Endothelial cell of umbilical vein (primary cell): ENCODE results near the gene TIMELESS. TPM values are rescaled to one million over a fixed set of nuclear protein-coding genes. Genes with fewer than 3 reads are reported as not detected.

Experiments used
- BruUV-seq: library from RNA; stranded (reverse); fragments of 400-500 nt; replicated peaks from 2 replicates; lab custom pipeline; 2021; lab: Mats Ljungman, UMichigan
- CTCF ChIA-PET: fragments of 300-600, 350-600 bp; sonication (Branson Sonifier 250); formaldehyde crosslinking; loops from one replicate; lab custom pipeline; 2021; ENCODE audit warnings: antibody characterized with exemption, inconsistent platforms; lab: Charles Lee
- POLR2A ChIA-PET: fragments of 300-600, 350-600 bp; sonication (Branson Sonifier 250); formaldehyde crosslinking; loops from one replicate; lab custom pipeline; 2021; ENCODE audit warnings: antibody characterized with exemption, inconsistent platforms; lab: Charles Lee
- DNase-seq: peaks from one replicate; pipeline ENCODE4 v3.0.0-alpha.2; 2011; ENCODE audit warnings: low read depth, low spot score
- FAIRE-seq: peaks from 2 replicates; lab custom pipeline; 2011; peaks lifted over from hg19 to GRCh38; lab: Jason Lieb, UNC
- H2AFZ ChIP-seq: 2 replicates; pipeline ENCODE4 v1.6.0; 2012; ENCODE audit warnings: low read depth, low read length, control low read depth, inconsistent platforms
- H3K27ac ChIP-seq: 2 replicates; pipeline ENCODE4 v1.5.1; 2011; ENCODE audit warnings: low read depth, mild to moderate bottlenecking, control low read depth, low read length, moderate library complexity; ENCODE audit not compliant: insufficient read depth
- H3K27me3 ChIP-seq, 2 experiments: 2 replicates each; pipeline versions ENCODE4 v1.6.0 to v1.6.1; 2011; ENCODE audit warnings: low read length in 2 of 2, mixed read lengths in 1 of 2; ENCODE audit not compliant: control insufficient read depth in 2 of 2, insufficient read depth in 2 of 2
- H3K36me3 ChIP-seq, 2 experiments: 2 replicates in 1 of 2; 3 replicates in 1 of 2; pipeline ENCODE4 v1.5.1; 2011; ENCODE audit warnings: low read length in 2 of 2, mild to moderate bottlenecking in 1 of 2, moderate library complexity in 1 of 2; ENCODE audit not compliant: control insufficient read depth in 2 of 2, insufficient read depth in 2 of 2; ENCODE audit errors: extremely low read depth in 1 of 2
- H3K4me1 ChIP-seq: 3 replicates; pipeline ENCODE4 v1.5.1; 2011; ENCODE audit warnings: mild to moderate bottlenecking, low read length; ENCODE audit not compliant: control insufficient read depth, insufficient read depth; ENCODE audit errors: extremely low read depth
- H3K4me2 ChIP-seq: 2 replicates; pipeline ENCODE4 v1.6.1; 2011; ENCODE audit warnings: low read length, control low read depth, mixed read lengths; ENCODE audit not compliant: insufficient read depth
- H3K4me3 ChIP-seq, 3 experiments: fragments of 200-600 bp in 1 of 3; sonication (generic), shearing (Covaris generic) in 1 of 3; replicated peaks in 1 of 3; 2 replicates each; pipeline ENCODE4 v1.5.1; 2011 to 2016; ENCODE audit warnings: control low read depth in 3 of 3, low read length in 3 of 3, mild to moderate bottlenecking in 2 of 3, inconsistent platforms in 1 of 3, low read depth in 1 of 3, moderate library complexity in 1 of 3; ENCODE audit not compliant: insufficient read depth in 1 of 3
- H3K79me2 ChIP-seq: 2 replicates; pipeline ENCODE4 v1.6.0; 2012; ENCODE audit warnings: low read length, inconsistent platforms; ENCODE audit not compliant: control insufficient read depth, insufficient read depth
- H3K9ac ChIP-seq: replicated peaks from 2 replicates; pipeline ENCODE3; 2011; ENCODE audit warnings: low read length, control low read depth; ENCODE audit not compliant: insufficient read depth; ENCODE audit errors: extremely low read depth
- H3K9me1 ChIP-seq: replicated peaks from 3 replicates; pipeline ENCODE4 v1.6.0; 2011; ENCODE audit warnings: mild to moderate bottlenecking, low read length; ENCODE audit not compliant: control insufficient read depth, insufficient read depth; ENCODE audit errors: extremely low read depth
- H3K9me3 ChIP-seq: replicated peaks from 2 replicates; pipeline ENCODE4 v1.5.1; 2012; ENCODE audit warnings: low read length, inconsistent platforms; ENCODE audit not compliant: control insufficient read depth, insufficient read depth
- H4K20me1 ChIP-seq: replicated peaks from 2 replicates; pipeline ENCODE3; 2011; ENCODE audit warnings: mild to moderate bottlenecking, low read length; ENCODE audit not compliant: control insufficient read depth, insufficient read depth; ENCODE audit errors: extremely low read depth
- CTCF ChIP-seq, 2 donors: IDR thresholded peaks; 1 replicate in 1 of 2; 2 replicates in 1 of 2; pipeline ENCODE4 v1.5.1; 2011; ENCODE audit warnings: low read length in 2 of 2, mild to moderate bottlenecking in 2 of 2, moderate library complexity in 2 of 2, control low read depth in 1 of 2, inconsistent platforms in 1 of 2, low read depth in 1 of 2; ENCODE audit not compliant: insufficient read depth in 1 of 2; ENCODE audit errors: extremely low read depth in 1 of 2
- EZH2 ChIP-seq: IDR thresholded peaks from 2 replicates; pipeline ENCODE4 v1.6.1; 2012; ENCODE audit warnings: borderline replicate concordance, low read depth, mild to moderate bottlenecking, moderate library complexity, low read length, inconsistent platforms; ENCODE audit not compliant: severe bottlenecking
- FOS ChIP-seq: IDR thresholded peaks from 2 replicates; pipeline ENCODE4 v1.6.1; 2011; ENCODE audit warnings: mild to moderate bottlenecking, low read length, moderate library complexity, borderline replicate concordance; ENCODE audit not compliant: insufficient read depth
- GATA2 ChIP-seq: IDR thresholded peaks from 2 replicates; pipeline ENCODE4 v1.7.0; 2011; ENCODE audit warnings: low read depth, mild to moderate bottlenecking, moderate library complexity, mixed read lengths, low read length; ENCODE audit not compliant: insufficient read length, insufficient read depth
- JUN ChIP-seq: IDR thresholded peaks from 2 replicates; pipeline ENCODE4 v1.6.1; 2011; ENCODE audit warnings: borderline replicate concordance, low read depth; ENCODE audit not compliant: insufficient read length, insufficient read depth
- MAX ChIP-seq: IDR thresholded peaks from 2 replicates; pipeline ENCODE4 v1.6.1; 2011; ENCODE audit not compliant: insufficient read depth, insufficient read length
- MYC ChIP-seq: IDR thresholded peaks from one replicate; pipeline ENCODE4 v1.6.1; 2011; ENCODE audit warnings: mild to moderate bottlenecking, low read depth, low read length
- POLR2A ChIP-seq: IDR thresholded peaks from 2 replicates; pipeline ENCODE4 v1.6.1; 2012; ENCODE audit warnings: low read depth, mild to moderate bottlenecking, control low read depth, low read length
- POLR2AphosphoS5 ChIP-seq: IDR thresholded peaks from 2 replicates; pipeline ENCODE4 v1.6.1; 2012; ENCODE audit warnings: low read depth, mild to moderate bottlenecking, control low read depth, low read length, moderate library complexity; ENCODE audit not compliant: insufficient read depth
- dilution Hi-C: fragments of 300-500 bp; cut with MboI; formaldehyde crosslinking; loops from one replicate; pipeline ENCODE4 v1.15.0; 2019; ENCODE audit warnings: low sequenced_read_pairs; ENCODE audit not compliant: extremely low pct_ligation_motif_present
- intact Hi-C: fragments of 100-400 bp; cut with micrococcal nuclease; formaldehyde crosslinking; loops from one replicate; pipeline ENCODE4 v1.10.0; 2022
- polyA plus RNA-seq, 4 experiments: library from polyadenylated mRNA; depleted of rRNA in 3 of 4; stranded (reverse) in 3 of 4; unstranded in 1 of 4; fragments of >200 nt; gene quantifications; 2 replicates each; pipeline versions ENCODE4 v1.2.1 to v1.2.3, GENCODE V29; 2011 to 2012; ENCODE audit warnings: missing spikeins in 1 of 4
- total RNA-seq: library from RNA; stranded (reverse); gene quantifications from 2 replicates; pipeline ENCODE4 v1.2.3, GENCODE V29; 2021

Gene TIMELESS
- total and polyA plus RNA-seq, 2 donors (not counting 3 experiments of a cell fraction or from before 2014, with no cell fraction given), result 6.1 to 28.2 TPM

- Histone ChIP-seq H3K27me3 (no peaks in the 10 kb centered on the region), H3K9me3 (no peaks in the 10 kb centered on the region), H3K9me1 (no peaks in the 10 kb centered on the region), H3K4me1 (no peaks in the 10 kb centered on the region), H3K4me2 (no peak overlapping the region), H3K27ac (no peak overlapping the region), H4K20me1 (no peaks in the 10 kb centered on the region), H3K9ac (no peak overlapping the region), H3K79me2 (no peaks in the 10 kb centered on the region), H3K4me3 (no peak overlapping the region), H3K36me3 (no peaks in the 10 kb centered on the region), H2AFZ (no peak overlapping the region)
- TF ChIP-seq MYC (no peak), POLR2A (no peak), MAX (no peak), FOS (no peak), CTCF (IDR thresholded peaks at IDR 0.05; ENCODE audit: extremely low read depth in 1 of 2, insufficient read depth in 1 of 2, low read depth in 1 of 2, low read length in 2 of 2) (no peak), EZH2 (no peak), JUN (no peak), POLR2AphosphoS5 (no peak), GATA2 (no peak)
- no TSS peak for BruUV-seq
- dilution Hi-C loops (no loop called here), intact Hi-C loops (no loop called here)
- ChIA-PET POLR2A (no interaction called here), CTCF (interaction anchor here (2.0 kb wide), 1 partner anchor 16 kb away, joined by 4 read pairs; no protein-coding TSS in a partner anchor)
- FAIRE-seq (no peak), DNase-seq (no peak)
Observed at GRCh38 chr12:56366948-56367347, 82.3 kb downstream of the TIMELESS start.

Other genes with a start within 250 kb of the TIMELESS start
- 80.1 and 88.3 TPM in 2 replicates for gene RNF41, start 227.5 kb downstream of the TIMELESS start, total RNA-seq
- 203 and 241 TPM in 2 replicates for gene RNF41, start 227.5 kb downstream of the TIMELESS start, polyA plus RNA-seq
- 41.0 and 42.4 TPM in 2 replicates for gene NABP2, start 225.1 kb downstream of the TIMELESS start, total RNA-seq
- gene NABP2, start 225.1 kb downstream of the TIMELESS start, polyA plus RNA-seq, result 55.3 and 59.7 TPM in 2 replicates
- gene SLC39A5, start 219.4 kb downstream of the TIMELESS start, total RNA-seq, result not detected in 2 replicates
- gene SLC39A5, start 219.4 kb downstream of the TIMELESS start, polyA plus RNA-seq, result 0.10 and 0.11 TPM in 2 replicates
- gene ANKRD52, start 191.0 kb downstream of the TIMELESS start, total RNA-seq, result 62.0 and 66.3 TPM in 2 replicates
- gene ANKRD52, start 191.0 kb downstream of the TIMELESS start, polyA plus RNA-seq, result 28.6 and 30.8 TPM in 2 replicates
- 14.7 and 15.3 TPM in 2 replicates for gene COQ10A, start 182.5 kb downstream of the TIMELESS start, total RNA-seq
- gene COQ10A, start 182.5 kb downstream of the TIMELESS start, polyA plus RNA-seq, result 30.2 and 32.4 TPM in 2 replicates
- 296 and 312 TPM in 2 replicates for gene CS, start 149.1 kb downstream of the TIMELESS start, total RNA-seq
- 115 and 129 TPM in 2 replicates for gene CS, start 149.1 kb downstream of the TIMELESS start, polyA plus RNA-seq
- gene CNPY2, start 133.4 kb downstream of the TIMELESS start, total RNA-seq, result 166 and 183 TPM in 2 replicates
- gene CNPY2, start 133.4 kb downstream of the TIMELESS start, polyA plus RNA-seq, result 205 and 256 TPM in 2 replicates
- 21.5 and 24.4 TPM in 2 replicates for gene PAN2, start 115.4 kb downstream of the TIMELESS start, total RNA-seq
- gene PAN2, start 115.4 kb downstream of the TIMELESS start, polyA plus RNA-seq, result 21.0 and 21.9 TPM in 2 replicates
- gene IL23A, start 110.5 kb downstream of the TIMELESS start, total RNA-seq, result not detected in 2 replicates
- 0.12 TPM in 1 of 2 replicates, not detected in the other for gene IL23A, start 110.5 kb downstream of the TIMELESS start, polyA plus RNA-seq
- 66.5 and 74.8 TPM in 2 replicates for gene STAT2, start 89.3 kb downstream of the TIMELESS start, total RNA-seq
- gene STAT2, start 89.3 kb downstream of the TIMELESS start, polyA plus RNA-seq, result 58.5 and 62.8 TPM in 2 replicates
- gene APOF, start 86.6 kb downstream of the TIMELESS start, total RNA-seq, result not detected in 2 replicates
- gene APOF, start 86.6 kb downstream of the TIMELESS start, polyA plus RNA-seq, result not detected in 2 replicates
- not detected in 2 replicates for gene MIP, start 5.2 kb upstream of the TIMELESS start, total RNA-seq
- gene MIP, start 5.2 kb upstream of the TIMELESS start, polyA plus RNA-seq, result 0.18 TPM in 1 of 2 replicates, not detected in the other
- 3.4 and 3.5 TPM in 2 replicates for gene SPRYD4, start 19.2 kb upstream of the TIMELESS start, total RNA-seq
- gene SPRYD4, start 19.2 kb upstream of the TIMELESS start, polyA plus RNA-seq, result 3.8 and 4.0 TPM in 2 replicates
- gene GLS2, start 38.7 kb upstream of the TIMELESS start, total RNA-seq, result 0.33 TPM in 1 of 2 replicates, not detected in the other
- 0.04 and 0.18 TPM in 2 replicates for gene GLS2, start 38.7 kb upstream of the TIMELESS start, polyA plus RNA-seq
- 95.4 and 103 TPM in 2 replicates for gene RBMS2, start 72.4 kb upstream of the TIMELESS start, total RNA-seq
- gene RBMS2, start 72.4 kb upstream of the TIMELESS start, polyA plus RNA-seq, result 66.8 and 90.5 TPM in 2 replicates
- gene BAZ2A, start 180.9 kb upstream of the TIMELESS start, total RNA-seq, result 91.4 and 97.7 TPM in 2 replicates
- 49.8 and 56.0 TPM in 2 replicates for gene BAZ2A, start 180.9 kb upstream of the TIMELESS start, polyA plus RNA-seq
- 520 and 590 TPM in 2 replicates for gene ATP5F1B, start 196.6 kb upstream of the TIMELESS start, total RNA-seq
- 829 and 941 TPM in 2 replicates for gene ATP5F1B, start 196.6 kb upstream of the TIMELESS start, polyA plus RNA-seq
- 262 and 278 TPM in 2 replicates for gene PTGES3, start 238.9 kb upstream of the TIMELESS start, total RNA-seq
- 33.4 and 48.5 TPM in 2 replicates for gene PTGES3, start 238.9 kb upstream of the TIMELESS start, polyA plus RNA-seq